ENCODE results near the gene COL9A1.

Gene COL9A1

GRCh38 chr6:70225055-70225454 lies 77.8 kb downstream of the COL9A1 start:
- no peak for DNase-seq (ENCODE audit: low spot score)

GRCh38 chr6:70222439-70222749 lies 80.5 kb downstream of the COL9A1 start:
- no peak for DNase-seq (ENCODE audit: low spot score)

GRCh38 chr6:70221715-70222438 lies 81.0 kb downstream of the COL9A1 start:
- no peak for DNase-seq (ENCODE audit: low spot score)

- no peak for DNase-seq (ENCODE audit: low spot score)
Observed at GRCh38 chr6:70221025-70221714, 81.7 kb downstream of the COL9A1 start.

GRCh38 chr6:70219943-70220613 lies 82.8 kb downstream of the COL9A1 start:
- no peak for DNase-seq (ENCODE audit: low spot score)

GRCh38 chr6:70216767-70217166 lies 86.1 kb downstream of the COL9A1 start:
- DNase-seq (ENCODE audit: low spot score): no peak

- no peak for DNase-seq (ENCODE audit: low spot score)
Observed at GRCh38 chr6:70215460-70216108, 87.3 kb downstream of the COL9A1 start.

GRCh38 chr6:70210462-70210861 lies 92.4 kb downstream of the COL9A1 start:
- DNase-seq (ENCODE audit: low spot score): no peak

GRCh38 chr6:70208235-70208790 lies 94.6 kb downstream of the COL9A1 start:
- no peak for DNase-seq (ENCODE audit: low spot score)

- no peak for DNase-seq (ENCODE audit: low spot score)
Observed at GRCh38 chr6:70198785-70199184, 104.1 kb downstream of the COL9A1 start.

- DNase-seq (ENCODE audit: low spot score): no peak
Observed at GRCh38 chr6:70196531-70196930, 106.4 kb downstream of the COL9A1 start.

- no peak for DNase-seq (ENCODE audit: low spot score)
Observed at GRCh38 chr6:70194421-70194820, 108.5 kb downstream of the COL9A1 start.

- DNase-seq (ENCODE audit: low spot score): no peak
Observed at GRCh38 chr6:70188202-70188601, 114.7 kb downstream of the COL9A1 start.

GRCh38 chr6:70186461-70186860 lies 116.4 kb downstream of the COL9A1 start:
- DNase-seq (ENCODE audit: low spot score): no peak

- no peak for DNase-seq (ENCODE audit: low spot score)
Observed at GRCh38 chr6:70184723-70185122, 118.2 kb downstream of the COL9A1 start.

- no peak for DNase-seq (ENCODE audit: low spot score)
Observed at GRCh38 chr6:70183538-70183937, 119.3 kb downstream of the COL9A1 start.

GRCh38 chr6:70180901-70181599 lies 121.8 kb downstream of the COL9A1 start:
- DNase-seq (ENCODE audit: low spot score): no peak

GRCh38 chr6:70180183-70180900 lies 122.5 kb downstream of the COL9A1 start:
- no peak for DNase-seq (ENCODE audit: low spot score)

- DNase-seq (ENCODE audit: low spot score): no peak
Observed at GRCh38 chr6:70176842-70177550, 125.9 kb downstream of the COL9A1 start.

GRCh38 chr6:70175770-70176169 lies 127.1 kb downstream of the COL9A1 start:
- no peak for DNase-seq (ENCODE audit: low spot score)

GRCh38 chr6:70172252-70172651 lies 130.6 kb downstream of the COL9A1 start:
- DNase-seq (ENCODE audit: low spot score): no peak
